ENCODE measurements around the gene RANBP9.
A peak's percentile ranks its signal among the peaks of the same experiment; 100 is the strongest.

The RANBP9 gene

DNA sequence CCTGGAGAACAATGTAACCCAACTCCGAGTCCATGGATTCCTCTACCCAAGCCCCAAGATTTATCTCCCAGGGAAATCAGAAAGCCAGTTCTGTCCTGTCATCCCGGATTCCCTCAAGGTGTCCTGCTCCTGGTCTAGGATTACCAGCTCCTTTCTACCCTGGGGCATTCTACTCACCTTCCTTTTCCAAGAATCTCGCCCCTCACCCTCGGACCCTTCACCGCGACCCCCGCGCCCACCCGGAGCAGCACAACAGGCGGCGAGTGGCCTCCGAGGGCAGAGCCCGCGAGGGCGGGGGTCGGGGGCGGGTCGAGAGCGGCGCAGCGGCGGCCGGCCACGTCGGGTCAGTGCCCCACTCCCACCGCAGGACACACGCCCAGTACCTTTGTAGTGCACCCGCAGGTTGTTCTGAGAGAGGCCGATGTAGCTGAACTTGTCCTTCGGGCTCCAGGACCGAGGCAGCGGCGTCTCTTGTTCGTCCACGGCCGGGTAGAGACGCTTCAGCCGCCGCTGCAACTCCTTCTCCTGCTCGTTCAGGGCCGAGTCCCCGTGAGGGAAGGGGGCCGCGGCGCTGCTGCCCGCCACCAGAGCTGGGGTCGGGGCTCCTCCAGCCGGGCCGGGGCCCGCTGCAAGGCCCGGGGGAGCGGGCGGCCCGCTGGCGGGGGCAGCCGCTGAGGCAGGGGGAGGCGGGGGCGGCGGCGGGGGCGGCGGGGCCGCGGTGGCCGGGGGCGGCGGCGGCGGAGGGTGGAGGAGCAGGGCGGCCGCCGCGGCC lies 897 bp downstream of the RANBP9 start:
- DNase-seq, result peak; percentile 78

GRCh38 chr6:13709689-13710551 lies 1.7 kb downstream of the RANBP9 start:
- DNase-seq, result no peak

DNA sequence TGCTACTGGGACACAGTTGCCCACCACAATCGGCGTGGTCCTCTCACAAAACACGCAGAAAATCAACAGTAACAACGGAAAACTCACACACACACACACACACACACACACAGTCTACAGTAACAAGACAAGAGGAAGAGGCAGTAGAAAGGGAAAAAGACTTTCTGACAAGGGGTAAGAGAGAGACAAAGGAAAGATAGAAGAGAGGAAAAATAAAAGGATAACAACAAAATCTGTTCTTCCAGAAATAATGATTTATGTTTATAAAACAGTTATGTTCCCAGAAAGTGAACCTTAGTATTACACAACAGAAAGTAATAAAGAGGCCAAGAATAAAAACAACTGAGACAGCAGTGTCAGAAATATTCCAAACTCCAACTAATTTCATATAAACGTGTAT lies 2.9 kb downstream of the RANBP9 start:
- DNase-seq, result no peak

DNA sequence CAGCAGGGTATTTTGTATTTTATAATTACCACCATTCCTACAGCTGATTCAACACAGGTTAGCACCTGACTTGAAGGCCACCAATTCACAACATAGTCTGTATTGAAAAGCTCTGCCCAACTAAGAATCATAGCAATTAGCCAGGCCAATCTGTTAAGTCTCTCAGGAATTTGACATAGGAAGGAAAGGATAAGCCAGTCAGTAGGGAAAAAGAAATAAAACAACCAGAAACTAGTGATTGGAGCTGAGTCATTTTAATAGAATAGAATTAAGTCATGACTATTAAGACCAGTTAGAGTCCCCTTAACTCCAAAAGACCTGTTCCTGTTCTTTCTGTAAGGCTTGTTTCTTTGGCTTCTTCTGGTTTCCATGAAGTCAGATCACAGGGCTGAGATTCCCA lies 8.1 kb downstream of the RANBP9 start:
- DNase-seq, result no peak

- DNase-seq, result no peak
Measured at GRCh38 chr6:13702809-13703302, 8.8 kb downstream of the RANBP9 start.

DNA sequence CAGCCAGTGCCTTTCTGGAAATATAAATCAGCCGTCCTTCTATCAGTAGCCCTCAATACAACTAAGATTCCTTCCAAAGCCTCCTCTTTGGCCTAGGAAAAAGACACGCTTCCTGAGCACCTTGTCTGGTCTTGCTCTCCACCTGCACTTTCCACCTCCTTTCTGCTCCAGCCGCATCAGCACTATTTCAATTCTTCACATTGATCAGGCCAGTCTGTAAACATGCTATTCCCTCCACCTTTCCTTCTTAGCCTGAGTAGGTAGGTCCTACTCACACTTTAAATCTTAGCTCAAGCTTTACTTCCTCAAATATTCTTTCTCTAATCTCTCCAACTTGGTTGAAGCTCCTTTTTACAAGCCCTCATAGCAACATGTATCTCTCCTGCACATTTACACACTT lies 11.4 kb downstream of the RANBP9 start:
- DNase-seq, result no peak

DNA sequence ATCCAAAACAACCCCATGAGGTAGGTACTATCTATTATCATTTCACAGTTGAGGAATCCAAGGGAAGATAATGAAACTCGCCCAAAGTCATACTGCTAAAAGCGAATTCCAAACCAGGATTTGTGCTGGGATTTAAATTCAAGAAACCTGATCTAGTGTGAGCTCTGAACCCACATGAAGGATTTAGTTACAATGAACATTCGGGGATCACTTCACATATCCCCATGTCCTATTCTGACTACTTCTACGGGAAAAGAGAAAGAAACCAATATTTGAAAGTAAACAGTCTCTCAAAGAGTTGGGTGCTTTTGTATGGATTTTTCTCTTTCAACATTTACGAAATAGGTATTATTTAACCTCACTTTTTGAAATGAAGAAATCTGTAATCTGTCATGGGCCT lies 12.9 kb downstream of the RANBP9 start:
- no peak for DNase-seq

- DNase-seq, result no peak
Measured at GRCh38 chr6:13697857-13698256, 13.8 kb downstream of the RANBP9 start.

DNA sequence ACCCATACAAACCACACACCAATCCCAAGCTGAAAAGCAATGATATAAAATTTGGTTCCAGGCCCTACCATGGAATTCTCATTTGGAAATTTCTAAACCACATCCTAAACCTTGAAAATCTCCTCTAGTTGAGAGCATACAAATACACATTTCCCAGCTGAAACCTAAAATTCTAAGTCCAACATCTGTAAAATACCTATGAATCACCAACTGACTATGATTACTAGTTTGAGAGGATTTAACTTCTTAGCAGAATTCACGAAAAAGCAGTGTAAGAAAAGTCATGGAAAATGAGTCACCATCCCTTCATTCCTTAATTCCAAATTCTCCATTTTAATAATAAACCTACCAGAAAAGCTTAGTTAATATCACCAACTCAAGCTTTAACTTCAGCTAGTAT lies 15.4 kb downstream of the RANBP9 start:
- no peak for DNase-seq

- no peak for DNase-seq
Measured at GRCh38 chr6:13695252-13695651, 16.4 kb downstream of the RANBP9 start.

DNA sequence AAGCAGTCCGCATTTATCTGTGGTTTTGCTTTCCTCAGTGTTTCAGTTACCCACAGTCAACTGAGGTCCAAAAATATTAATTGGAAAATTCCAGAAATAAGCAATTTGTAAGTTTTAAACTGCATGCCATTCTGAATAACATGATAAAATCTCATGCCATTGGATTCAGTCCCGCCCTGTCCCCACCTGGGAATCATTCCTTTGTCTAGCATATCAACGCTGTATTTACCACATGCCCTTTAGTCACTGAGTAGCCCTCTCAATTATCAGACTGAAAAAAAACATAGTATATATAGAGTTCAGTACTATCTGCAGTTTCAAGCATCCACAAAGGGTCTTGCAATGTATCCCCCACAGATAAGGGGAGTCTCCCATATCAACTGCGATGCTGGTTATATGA lies 17.1 kb downstream of the RANBP9 start:
- no peak for DNase-seq

GRCh38 chr6:13689511-13690256 lies 22.0 kb downstream of the RANBP9 start:
- no peak for DNase-seq

GRCh38 chr6:13688692-13689196 lies 22.9 kb downstream of the RANBP9 start:
- no peak for DNase-seq

DNA sequence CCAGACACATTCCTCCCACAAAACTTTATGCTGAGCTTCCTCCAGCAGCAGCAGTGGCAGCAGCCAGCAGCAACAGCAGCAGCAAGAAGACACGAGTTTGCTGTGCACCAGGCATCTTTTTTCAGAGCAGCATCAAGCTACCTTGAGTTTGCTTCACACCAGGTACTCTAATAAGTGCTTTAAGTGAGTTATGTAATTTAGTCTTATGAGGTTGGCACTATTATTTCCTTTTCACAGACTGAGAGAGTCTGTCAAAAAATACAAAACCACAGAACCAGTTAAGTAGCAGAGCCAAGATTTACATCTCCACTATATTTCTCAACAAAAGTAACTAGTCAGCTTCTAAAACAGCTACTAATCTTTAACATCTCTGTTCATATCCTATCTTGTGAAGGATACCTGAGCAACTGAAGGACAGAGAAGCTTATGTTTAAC lies 23.7 kb downstream of the RANBP9 start:
- DNase-seq, result no peak

- DNase-seq, result no peak
Measured at GRCh38 chr6:13684855-13685254, 26.8 kb downstream of the RANBP9 start.

DNA sequence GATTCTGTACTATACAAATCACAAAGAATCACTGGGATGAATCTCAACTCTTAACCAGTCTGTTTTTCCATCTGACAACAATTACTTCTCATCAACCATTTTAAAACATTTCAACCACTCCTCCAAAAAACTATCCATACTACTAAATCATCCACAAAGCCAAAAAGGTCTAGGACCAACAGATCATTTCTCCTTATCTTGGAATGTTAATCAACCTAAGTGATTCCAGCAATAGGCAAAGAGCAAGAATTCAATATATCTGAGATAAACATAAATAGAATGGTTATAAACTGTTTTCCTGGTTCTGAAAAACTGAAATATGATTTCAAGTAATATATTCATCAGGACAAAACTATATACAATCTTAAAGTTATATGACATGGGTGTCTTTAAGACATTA lies 28.6 kb downstream of the RANBP9 start:
- DNase-seq, result no peak

GRCh38 chr6:13682346-13682745 lies 29.3 kb downstream of the RANBP9 start:
- DNase-seq, result no peak

GRCh38 chr6:13681305-13682061 lies 30.2 kb downstream of the RANBP9 start:
- no peak for DNase-seq

- DNase-seq, result no peak
Measured at GRCh38 chr6:13680448-13680968, 31.1 kb downstream of the RANBP9 start.

GRCh38 chr6:13679996-13680395 lies 31.6 kb downstream of the RANBP9 start:
- no peak for DNase-seq

GRCh38 chr6:13678255-13678983 lies 33.2 kb downstream of the RANBP9 start:
- DNase-seq, result no peak
